Thoracic aorta (tissue), 2 donors: ENCODE results near the gene CHD6. TPM values are rescaled to one million over a fixed set of nuclear protein-coding genes. Genes with fewer than 3 reads are reported as not detected.

Source experiments
- ATAC-seq: fragments of 150-250 bp; one replicate; pipeline ENCODE4 v1.8.0; 2017; ENCODE audit warnings: low read depth; ENCODE audit not compliant: insufficient number of reproducible peaks, low FRiP score
- DNase-seq: peaks from one replicate; pipeline ENCODE4 v3.0.0-alpha.2; 2020; ENCODE audit warnings: low spot score
- H3K27ac ChIP-seq, 2 donors: fragments of 200-600 bp; sonication (generic); 1 replicate in 1 of 2; 2 replicates in 1 of 2; pipeline ENCODE4 v1.5.1; 2016; ENCODE audit warnings: mild to moderate bottlenecking in 2 of 2, moderate library complexity in 2 of 2
- H3K27me3 ChIP-seq: fragments of 200-600 bp; sonication (generic); replicated peaks from 2 replicates; pipeline ENCODE4 v1.6.0; 2016; ENCODE audit warnings: mild to moderate bottlenecking; ENCODE audit not compliant: insufficient read depth
- H3K36me3 ChIP-seq: fragments of 200-600 bp; sonication (generic); one replicate; pipeline ENCODE4 v1.5.1; 2016
- H3K4me1 ChIP-seq, 2 donors: fragments of 200-600 bp; sonication (generic); 1 replicate in 1 of 2; 2 replicates in 1 of 2; pipeline versions ENCODE4 v1.5.1 to v1.6.0; 2016; ENCODE audit warnings: low read depth in 2 of 2, mild to moderate bottlenecking in 1 of 2; ENCODE audit not compliant: control insufficient read depth in 1 of 2
- H3K4me3 ChIP-seq: fragments of 200-600 bp; sonication (generic); 2 replicates; pipeline ENCODE4 v1.5.1; 2016; ENCODE audit warnings: mild to moderate bottlenecking
- H3K9me3 ChIP-seq: fragments of 200-600 bp; sonication (generic); 2 replicates; pipeline ENCODE4 v1.5.1; 2016
- total RNA-seq, 2 donors: library from RNA; depleted of rRNA; stranded (reverse); fragments of >200 nt; gene quantifications; one replicate each; pipeline versions ENCODE4 v1.1.0 to v1.2.3, GENCODE V29; 2016
- TF ChIP-seq, protein P1 (sequence below): fragments of 200-600 bp; sonication (generic); IDR thresholded peaks from one replicate; pipeline ENCODE4 v1.5.1; 2019; ENCODE audit warnings: antibody characterized with exemption

Gene CHD6
- total RNA-seq, 2 donors from 2014 or later: 43.9 to 44.6 TPM

GRCh38 chr20:41411391-41411847 is 206.8 kb downstream of the CHD6 start:
- peaks cover 48% of the 10 kb centered on the region for H3K36me3 ChIP-seq
- H3K27ac ChIP-seq: peak overlapping the region; percentile 70 to 78
- TF ChIP-seq, protein P1, sequence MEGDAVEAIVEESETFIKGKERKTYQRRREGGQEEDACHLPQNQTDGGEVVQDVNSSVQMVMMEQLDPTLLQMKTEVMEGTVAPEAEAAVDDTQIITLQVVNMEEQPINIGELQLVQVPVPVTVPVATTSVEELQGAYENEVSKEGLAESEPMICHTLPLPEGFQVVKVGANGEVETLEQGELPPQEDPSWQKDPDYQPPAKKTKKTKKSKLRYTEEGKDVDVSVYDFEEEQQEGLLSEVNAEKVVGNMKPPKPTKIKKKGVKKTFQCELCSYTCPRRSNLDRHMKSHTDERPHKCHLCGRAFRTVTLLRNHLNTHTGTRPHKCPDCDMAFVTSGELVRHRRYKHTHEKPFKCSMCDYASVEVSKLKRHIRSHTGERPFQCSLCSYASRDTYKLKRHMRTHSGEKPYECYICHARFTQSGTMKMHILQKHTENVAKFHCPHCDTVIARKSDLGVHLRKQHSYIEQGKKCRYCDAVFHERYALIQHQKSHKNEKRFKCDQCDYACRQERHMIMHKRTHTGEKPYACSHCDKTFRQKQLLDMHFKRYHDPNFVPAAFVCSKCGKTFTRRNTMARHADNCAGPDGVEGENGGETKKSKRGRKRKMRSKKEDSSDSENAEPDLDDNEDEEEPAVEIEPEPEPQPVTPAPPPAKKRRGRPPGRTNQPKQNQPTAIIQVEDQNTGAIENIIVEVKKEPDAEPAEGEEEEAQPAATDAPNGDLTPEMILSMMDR: peak; percentile 42
- H3K4me3 ChIP-seq: no peak overlapping the region
- H3K4me1 ChIP-seq: peaks cover 0 to 15% of the 10 kb centered on the region in 2 donors
- no peaks in the 10 kb centered on the region for H3K9me3 ChIP-seq
- ATAC-seq (peak; percentile 81), DNase-seq (no peak)
- no peaks in the 10 kb centered on the region for H3K27me3 ChIP-seq

DNA sequence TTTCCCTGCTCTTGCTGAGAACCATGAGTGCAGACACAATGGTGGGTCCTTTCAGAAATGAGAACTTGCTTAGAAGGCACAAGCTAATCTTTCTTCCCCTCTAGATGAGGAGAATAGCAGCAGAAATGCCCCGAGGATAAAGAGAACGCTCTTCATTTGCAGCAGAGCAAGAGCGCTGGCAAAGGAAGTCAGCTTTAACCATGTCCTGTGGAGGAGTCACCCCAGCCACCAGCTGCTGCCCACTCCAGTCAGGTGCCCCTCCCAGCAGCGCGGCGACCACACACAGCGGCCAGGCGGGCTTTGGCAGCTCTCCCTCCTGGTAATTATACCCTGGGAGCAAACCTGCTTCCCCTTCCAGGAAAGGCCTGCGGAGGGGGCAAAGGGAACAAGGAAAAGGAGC is 209.2 kb downstream of the CHD6 start:
- DNase-seq: no peak
- no peak overlapping the region for H3K4me3 ChIP-seq
- no peak for ATAC-seq
- peaks cover 0 to 15% of the 10 kb centered on the region in 2 donors for H3K4me1 ChIP-seq
- no peaks in the 10 kb centered on the region for H3K27me3 ChIP-seq
- H3K36me3 ChIP-seq: peaks cover 47% of the 10 kb centered on the region
- TF ChIP-seq, protein P1: no peak
- H3K9me3 ChIP-seq: no peaks in the 10 kb centered on the region
- no peak overlapping the region for H3K27ac ChIP-seq

GRCh38 chr20:41408156-41408794 is 209.9 kb downstream of the CHD6 start:
- H3K9me3 ChIP-seq: no peaks in the 10 kb centered on the region
- TF ChIP-seq, protein P1: no peak
- no peak overlapping the region for H3K27ac ChIP-seq
- peaks cover 0 to 15% of the 10 kb centered on the region in 2 donors for H3K4me1 ChIP-seq
- ATAC-seq (no peak), DNase-seq (no peak)
- H3K4me3 ChIP-seq: no peak overlapping the region
- H3K27me3 ChIP-seq: no peaks in the 10 kb centered on the region
- peaks cover 48% of the 10 kb centered on the region for H3K36me3 ChIP-seq

DNA sequence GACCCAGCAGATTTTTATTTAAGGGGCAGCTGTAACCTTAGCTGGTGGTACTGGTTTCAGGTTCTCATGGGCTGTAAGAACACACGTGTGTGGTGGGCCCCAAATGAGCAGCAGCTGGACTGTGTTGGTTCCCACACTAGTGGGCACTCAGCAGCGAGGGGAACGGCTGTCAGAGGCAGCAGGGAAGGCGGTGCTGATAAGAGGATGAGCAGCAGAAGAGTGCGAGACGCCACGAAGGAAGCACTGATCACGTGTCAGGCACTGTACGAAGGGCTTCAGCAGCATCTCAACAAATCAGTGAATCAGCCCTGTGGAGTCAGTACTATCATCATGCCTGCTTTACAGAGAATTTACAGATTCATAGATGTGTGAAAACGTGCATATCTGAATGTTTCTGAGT is 210.6 kb downstream of the CHD6 start:
- DNase-seq (no peak), ATAC-seq (no peak)
- no peaks in the 10 kb centered on the region for H3K9me3 ChIP-seq
- no peak overlapping the region for H3K27ac ChIP-seq
- no peaks in the 10 kb centered on the region for H3K27me3 ChIP-seq
- H3K36me3 ChIP-seq: peaks cover 48% of the 10 kb centered on the region
- H3K4me3 ChIP-seq: no peak overlapping the region
- peaks cover 0 to 15% of the 10 kb centered on the region in 2 donors for H3K4me1 ChIP-seq
- TF ChIP-seq, protein P1: no peak

GRCh38 chr20:41406896-41407444 is 211.2 kb downstream of the CHD6 start:
- Histone ChIP-seq H3K4me3 (no peak overlapping the region), H3K27ac (no peak overlapping the region), H3K36me3 (peaks cover 48% of the 10 kb centered on the region), H3K27me3 (no peaks in the 10 kb centered on the region), H3K4me1 (peaks cover 0 to 12% of the 10 kb centered on the region in 2 donors), H3K9me3 (no peaks in the 10 kb centered on the region)
- DNase-seq (no peak), ATAC-seq (no peak)
- TF ChIP-seq, protein P1: no peak
